HG03135 (cell line): ENCODE results near the gene SHISA7.

ENCODE experiments used
- ATAC-seq: cut with Tn5 transposase; IDR thresholded peaks from one replicate; pipeline ENCODE4 v1.9.1; 2021; ENCODE audit warnings: mild to moderate bottlenecking, moderate library complexity; ENCODE audit not compliant: unreplicated experiment

SHISA7 gene

GRCh38 chr19:55482156-55482961, 39.3 kb upstream of the SHISA7 start:
- ATAC-seq: no peak

DNA sequence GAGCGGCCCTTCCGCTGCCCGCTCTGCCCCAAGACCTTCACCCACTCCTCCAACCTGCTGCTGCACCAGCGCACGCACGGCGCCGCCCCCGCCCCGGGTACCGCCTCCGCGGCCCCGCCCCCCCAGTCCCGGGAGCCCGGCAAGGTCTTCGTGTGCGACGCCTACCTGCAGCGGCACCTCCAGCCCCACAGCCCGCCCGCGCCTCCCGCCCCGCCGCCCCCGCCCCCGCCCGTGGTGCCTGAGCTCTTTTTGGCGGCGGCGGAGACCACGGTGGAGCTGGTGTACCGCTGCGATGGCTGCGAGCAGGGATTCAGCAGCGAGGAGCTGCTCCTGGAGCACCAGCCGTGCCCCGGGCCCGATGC, 38.7 kb upstream of the SHISA7 start:
- ATAC-seq: no peak

- ATAC-seq: no peak
Measured at GRCh38 chr19:55481148-55481793, 38.2 kb upstream of the SHISA7 start.

DNA sequence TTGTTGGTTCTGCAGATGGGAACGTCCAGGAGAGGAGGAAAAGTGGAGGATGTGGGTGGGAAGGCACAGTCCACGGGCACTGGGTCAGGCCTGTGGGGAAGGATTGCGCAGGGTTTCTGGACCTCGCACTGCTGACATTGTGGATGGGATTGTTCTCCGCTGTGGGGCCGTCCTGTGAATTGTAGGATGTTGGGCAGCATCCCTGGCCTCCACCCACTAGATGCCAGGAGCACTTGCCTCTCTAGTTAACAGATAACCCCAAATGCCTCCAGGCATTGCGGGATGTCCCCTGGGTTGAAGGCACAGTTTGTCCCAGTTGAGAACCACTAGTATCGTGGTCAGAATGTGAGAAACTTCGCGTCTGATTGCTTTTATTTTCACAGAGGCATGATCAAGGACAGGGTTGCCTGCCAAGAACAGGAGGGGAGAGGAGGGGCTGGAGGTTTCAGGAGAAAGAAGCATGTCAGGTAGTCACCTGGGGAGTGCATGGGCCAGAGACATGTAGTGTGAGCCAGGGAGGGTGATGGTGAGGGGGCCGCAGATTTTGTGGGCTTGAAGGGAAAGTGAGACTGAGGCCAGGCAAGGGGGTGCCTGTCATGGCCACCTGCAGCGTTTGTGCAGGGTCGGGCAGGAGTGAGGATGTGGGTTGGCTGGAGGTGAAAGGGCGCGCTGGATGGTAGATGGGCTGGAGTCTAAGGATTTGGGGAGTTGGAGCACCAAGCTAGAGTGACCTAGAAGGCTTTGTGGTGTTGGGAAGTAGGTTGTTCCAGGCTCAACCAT, 36.5 kb upstream of the SHISA7 start:
- ATAC-seq: no peak

- no peak for ATAC-seq
Measured at GRCh38 chr19:55479045-55479444, 35.9 kb upstream of the SHISA7 start.

GRCh38 chr19:55478364-55478763, 35.3 kb upstream of the SHISA7 start:
- ATAC-seq: no peak

- ATAC-seq: no peak
Measured at GRCh38 chr19:55477905-55478304, 34.8 kb upstream of the SHISA7 start.

DNA sequence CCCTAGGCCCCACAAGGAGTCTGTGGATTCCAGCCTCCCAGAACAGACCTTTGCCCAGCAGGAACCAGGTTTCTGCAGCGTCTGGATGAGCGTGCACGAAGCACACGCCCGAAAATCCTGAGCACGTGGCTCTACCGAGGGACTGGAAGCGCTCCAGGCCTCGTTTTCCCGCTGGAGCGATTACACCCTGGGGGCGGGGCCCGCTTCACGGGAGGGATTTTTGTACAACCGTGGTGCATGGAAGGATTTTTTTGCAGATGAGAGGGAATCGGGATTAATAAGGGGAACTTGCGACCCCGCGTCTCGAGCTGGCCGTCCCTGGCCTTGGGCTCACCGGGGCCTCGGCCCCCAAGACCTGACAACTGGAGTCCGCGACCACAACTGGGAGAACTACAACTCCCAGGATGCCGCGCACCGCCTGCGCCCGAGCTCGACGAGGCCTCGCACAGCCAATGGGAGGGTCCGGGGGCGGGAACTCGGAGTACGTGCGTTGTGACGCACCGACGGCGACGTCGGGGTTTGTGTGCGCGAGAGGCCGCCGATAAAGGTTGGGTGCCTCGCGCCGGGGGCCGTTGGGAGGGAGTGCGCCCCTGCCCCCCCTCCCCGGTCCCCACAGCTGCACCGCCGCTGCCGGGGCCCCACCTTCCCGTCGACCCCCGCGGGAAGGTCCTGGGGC, 33.1 kb upstream of the SHISA7 start, which contains the start of gene ZNF628:
ZNF628 (plus strand) TSS at position 518 of the 676 bp plus-strand sequence. CDS start 3,294 bp downstream, outside the sequence.
- peak; percentile 89 for ATAC-seq

DNA sequence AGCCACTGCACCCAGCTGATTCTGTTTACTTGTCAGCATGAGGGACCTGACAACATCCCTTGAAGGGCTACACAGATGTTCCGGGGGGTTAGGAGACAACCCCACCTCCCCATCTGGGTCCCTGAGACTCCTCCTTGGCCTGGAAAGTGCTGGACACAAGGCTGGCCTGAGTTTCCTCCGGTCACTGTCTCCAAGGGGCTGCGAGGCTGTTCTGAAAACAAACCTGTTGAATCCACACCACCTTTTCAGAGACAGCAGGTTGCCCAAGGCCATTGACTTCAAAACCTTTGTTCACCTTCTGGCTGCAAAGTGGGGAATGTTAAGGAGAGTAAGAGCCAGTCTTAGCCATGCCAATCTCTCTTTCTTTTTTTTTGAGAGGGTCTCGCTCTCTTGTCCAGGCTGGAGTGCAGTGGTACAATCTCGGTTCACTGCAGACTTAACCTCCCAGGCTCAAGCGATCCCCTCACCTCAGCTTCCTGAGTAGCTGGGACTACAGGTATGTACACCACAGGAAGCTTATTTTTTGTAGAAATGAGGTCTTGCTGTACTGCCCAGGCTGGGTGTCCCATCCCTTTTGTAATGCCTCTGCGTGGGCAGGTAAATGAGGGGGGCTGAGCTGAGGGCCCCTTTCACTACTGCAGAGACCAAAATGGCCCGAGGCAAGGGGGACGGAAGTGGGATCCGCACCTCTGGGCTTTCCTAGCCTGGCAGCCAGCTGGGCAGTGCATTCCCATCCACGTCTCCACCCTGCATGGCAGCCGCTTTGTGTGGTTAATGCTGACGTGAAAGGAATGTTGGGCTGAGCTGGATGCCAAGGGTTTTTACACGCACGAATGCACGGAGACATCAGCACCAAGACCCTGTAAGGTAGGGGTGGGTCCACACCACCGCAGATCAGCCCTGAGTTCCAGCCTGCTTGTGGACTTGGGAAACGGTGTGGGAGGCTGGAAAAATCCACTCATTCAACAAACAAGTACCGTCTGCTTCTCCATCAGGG, 31.5 kb upstream of the SHISA7 start:
- no peak for ATAC-seq

- no peak for ATAC-seq
Measured at GRCh38 chr19:55473225-55474012, 30.3 kb upstream of the SHISA7 start.

GRCh38 chr19:55472463-55472862, 29.4 kb upstream of the SHISA7 start:
- no peak for ATAC-seq

- ATAC-seq: no peak
Measured at GRCh38 chr19:55471266-55471665, 28.2 kb upstream of the SHISA7 start.

GRCh38 chr19:55468054-55468393, 24.9 kb upstream of the SHISA7 start:
- no peak for ATAC-seq

DNA sequence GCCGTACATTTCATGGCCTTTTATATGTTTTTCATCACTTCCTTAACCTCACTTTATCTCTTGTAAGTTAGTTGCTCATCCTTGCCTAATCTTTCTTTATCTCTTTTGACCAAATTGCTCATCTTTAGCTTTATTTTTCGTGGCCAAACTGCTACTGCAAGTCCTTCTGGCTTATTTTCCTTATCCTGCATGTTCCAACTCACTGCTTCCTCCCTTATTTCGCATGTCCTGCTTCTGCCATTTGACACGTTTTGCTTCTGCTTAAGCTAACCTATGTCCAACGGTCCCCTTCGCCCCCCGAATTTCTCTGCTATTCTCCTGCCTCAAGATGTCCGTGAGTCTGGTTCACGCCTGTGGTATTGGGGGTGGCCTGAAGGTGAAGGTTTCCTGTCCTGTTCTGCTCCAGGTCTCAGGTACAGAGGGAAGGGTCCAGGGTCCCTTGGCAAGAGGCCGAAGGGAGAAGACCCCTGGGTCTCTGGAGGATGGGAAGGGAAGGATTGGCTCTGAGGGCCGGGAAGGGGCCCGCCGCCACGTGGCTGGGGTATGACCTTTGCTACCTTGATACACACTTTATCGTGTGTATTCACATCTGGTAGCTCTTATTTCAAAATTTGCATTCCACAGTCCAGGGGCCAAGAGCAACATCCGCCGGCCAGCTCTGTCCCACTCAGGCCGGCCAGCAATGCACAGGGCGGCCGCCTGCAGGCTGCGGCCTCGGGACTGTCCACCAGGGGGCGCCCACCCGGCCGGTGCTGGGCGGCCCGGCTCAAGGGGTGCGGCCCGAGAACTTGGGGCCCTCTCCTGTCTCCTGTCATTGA, 24.3 kb upstream of the SHISA7 start:
- no peak for ATAC-seq

- no peak for ATAC-seq
Measured at GRCh38 chr19:55466241-55466614, 23.1 kb upstream of the SHISA7 start.

DNA sequence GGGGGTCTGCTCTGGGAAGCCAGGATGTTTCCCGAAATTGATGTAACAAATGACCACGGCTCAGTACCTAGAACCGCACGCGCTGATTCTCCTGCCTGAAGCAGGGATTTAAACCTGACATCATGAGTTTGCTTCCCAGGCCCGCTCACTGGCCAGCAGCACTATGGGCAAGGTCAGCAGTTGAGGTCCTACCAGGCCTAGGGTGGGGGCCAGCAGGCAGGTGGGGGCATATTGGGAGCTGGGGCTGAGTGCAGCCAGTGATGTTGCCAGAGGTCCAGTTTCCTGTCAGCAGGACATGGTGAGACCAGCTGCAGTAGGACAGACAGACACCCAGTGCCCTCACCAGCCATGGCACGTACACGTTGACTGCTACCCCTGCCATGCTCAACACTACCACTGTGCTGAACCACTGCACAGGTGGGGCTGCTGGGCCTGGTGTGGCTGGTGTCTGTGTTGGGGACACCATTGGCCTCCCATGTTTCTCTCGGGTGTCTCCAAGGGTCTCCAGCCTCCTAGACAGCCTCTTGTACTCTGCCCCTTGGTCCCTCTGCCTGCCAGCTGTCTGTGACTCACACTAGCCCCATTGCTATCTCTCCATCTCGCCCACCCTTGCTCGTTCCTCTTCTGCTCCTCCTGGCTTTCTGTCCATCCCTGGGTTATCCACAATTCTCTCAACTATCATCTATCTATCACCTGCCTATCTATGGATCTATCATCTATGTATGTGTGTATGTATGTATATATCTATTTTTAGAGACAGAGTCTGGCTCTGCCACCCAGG, 22.6 kb upstream of the SHISA7 start:
- no peak for ATAC-seq

DNA sequence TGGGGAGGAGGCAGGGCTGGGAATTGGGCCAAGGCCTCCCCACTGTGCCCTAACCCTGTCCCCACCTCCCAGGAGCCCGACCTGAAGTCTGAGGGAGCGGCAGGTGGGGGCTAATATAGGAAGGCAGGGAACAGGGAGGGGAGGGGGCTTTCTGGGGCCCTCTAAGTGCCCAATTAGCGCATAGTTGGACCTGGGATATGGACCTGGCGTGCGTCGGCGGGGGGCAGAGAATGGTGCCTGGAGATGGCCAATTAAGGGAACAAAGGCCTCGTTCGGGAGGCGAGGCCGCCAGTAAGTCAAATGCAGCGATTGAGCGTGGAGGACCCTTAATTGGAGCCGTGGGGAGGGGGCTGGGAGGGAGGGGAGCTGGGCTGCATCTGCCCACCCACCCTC, 21.6 kb upstream of the SHISA7 start, which contains the start of gene C19orf85:
C19orf85 (minus strand) TSS at position 90 of the 393 bp plus-strand sequence. CDS start 197 bp downstream, outside the sequence.
- no peak for ATAC-seq
